ENCODE measurements around the gene NQO2. TPM values are rescaled to one million over a fixed set of nuclear protein-coding genes. Genes with fewer than 3 reads are reported as not detected.
"Not testable (repeated sequence)": the region's sequence is repeated elsewhere in the genome, so short reads cannot be mapped to it uniquely, and the experiment has no call there.

Gene NQO2
- total RNA-seq, 2 donors from 2014 or later: 50.8 to 199 TPM

- Histone ChIP-seq H3K27me3 (ENCODE audit: control insufficient read depth, insufficient read depth, low read length, poor library complexity, severe bottlenecking) (no peaks in the 10 kb centered on the region), H3K27ac (ENCODE audit: low read depth, low read length) (no peak overlapping the region), H3K36me3 (ENCODE audit: control insufficient read depth, insufficient read depth, low read length) (peaks cover 8% of the 10 kb centered on the region), H3K9ac (ENCODE audit: extremely low read depth, low read length, poor library complexity, severe bottlenecking) (no peak overlapping the region), H3K4me1 (ENCODE audit: control insufficient read depth, insufficient read depth, low read length) (no peaks in the 10 kb centered on the region), H3K4me3 (ENCODE audit: low read length) (peak overlapping the region; percentile 4), H3K9me3 (ENCODE audit: control insufficient read depth, low read length) (peaks cover 11% of the 10 kb centered on the region)
- peaks cover 31% of the 10 kb centered on the region for H3K36me3 Mint-ChIP-seq (ENCODE audit: low read depth)
- no peak for DNase-seq
- TF ChIP-seq CTCF (conservative IDR thresholded peaks at IDR 0.05): no peak
- H3K4me3 Mint-ChIP-seq: no peak overlapping the region
- peaks cover 13% of the 10 kb centered on the region for H3K9me3 Mint-ChIP-seq
- peak overlapping the region; percentile 68 for H3K27ac Mint-ChIP-seq
- WGBS, 2 experiments (ENCODE audit: insufficient coverage in 1 of 2, insufficient read length in 1 of 2): 87 to 89% methylated on average over 22 to 26 of the region's 26 CpGs
- H3K4me1 Mint-ChIP-seq: peaks cover 12% of the 10 kb centered on the region
- H3K27me3 Mint-ChIP-seq (ENCODE audit: insufficient read depth): no peaks in the 10 kb centered on the region
Observed at GRCh38 chr6:3022765-3023662, 23.3 kb downstream of the NQO2 start.

GRCh38 chr6:3023663-3024483 is 24.2 kb downstream of the NQO2 start:
- peak overlapping the region; percentile 4 for H3K4me3 ChIP-seq (ENCODE audit: low read length)
- H3K9me3 Mint-ChIP-seq: peaks cover 17% of the 10 kb centered on the region
- H3K9me3 ChIP-seq (ENCODE audit: control insufficient read depth, low read length): peaks cover 11% of the 10 kb centered on the region
- no peaks in the 10 kb centered on the region for H3K27me3 ChIP-seq (ENCODE audit: control insufficient read depth, insufficient read depth, low read length, poor library complexity, severe bottlenecking)
- peak overlapping the region; percentile 68 for H3K27ac Mint-ChIP-seq
- no peak for TF ChIP-seq CTCF (conservative IDR thresholded peaks at IDR 0.05)
- no peaks in the 10 kb centered on the region for H3K4me1 ChIP-seq (ENCODE audit: control insufficient read depth, insufficient read depth, low read length)
- peaks cover 26% of the 10 kb centered on the region for H3K36me3 Mint-ChIP-seq (ENCODE audit: low read depth)
- WGBS, 2 experiments (ENCODE audit: insufficient coverage in 1 of 2, insufficient read length in 1 of 2): 80 to 82% methylated on average over 22 to 32 of the region's 32 CpGs
- H3K36me3 ChIP-seq (ENCODE audit: control insufficient read depth, insufficient read depth, low read length): peaks cover 8% of the 10 kb centered on the region
- H3K4me3 Mint-ChIP-seq: no peak overlapping the region
- no peak overlapping the region for H3K27ac ChIP-seq (ENCODE audit: low read depth, low read length)
- no peaks in the 10 kb centered on the region for H3K27me3 Mint-ChIP-seq (ENCODE audit: insufficient read depth)
- peaks cover 12% of the 10 kb centered on the region for H3K4me1 Mint-ChIP-seq
- no peak overlapping the region for H3K9ac ChIP-seq (ENCODE audit: extremely low read depth, low read length, poor library complexity, severe bottlenecking)
- DNase-seq: peak; percentile 88

GRCh38 chr6:3026791-3027626 is 27.3 kb downstream of the NQO2 start:
- no peaks in the 10 kb centered on the region for H3K27me3 Mint-ChIP-seq (ENCODE audit: insufficient read depth)
- no peak overlapping the region for H3K27ac Mint-ChIP-seq
- H3K4me3 Mint-ChIP-seq: no peak overlapping the region
- WGBS, 2 experiments (ENCODE audit: insufficient coverage in 1 of 2, insufficient read length in 1 of 2): 88 to 95% methylated on average over 13 to 20 of the region's 20 CpGs
- no peak for TF ChIP-seq CTCF (conservative IDR thresholded peaks at IDR 0.05)
- peaks cover 12% of the 10 kb centered on the region for H3K9me3 Mint-ChIP-seq
- H3K36me3 Mint-ChIP-seq (ENCODE audit: low read depth): peaks cover 11% of the 10 kb centered on the region
- no peaks in the 10 kb centered on the region for H3K9me3 ChIP-seq (ENCODE audit: control insufficient read depth, low read length)
- no peaks in the 10 kb centered on the region for H3K4me1 ChIP-seq (ENCODE audit: control insufficient read depth, insufficient read depth, low read length)
- no peak overlapping the region for H3K4me3 ChIP-seq (ENCODE audit: low read length)
- H3K4me1 Mint-ChIP-seq: peaks cover 12% of the 10 kb centered on the region
- DNase-seq: no peak
- no peak overlapping the region for H3K9ac ChIP-seq (ENCODE audit: extremely low read depth, low read length, poor library complexity, severe bottlenecking)
- peak overlapping the region; percentile 21 for H3K27ac ChIP-seq (ENCODE audit: low read depth, low read length)
- no peaks in the 10 kb centered on the region for H3K36me3 ChIP-seq (ENCODE audit: control insufficient read depth, insufficient read depth, low read length)
- H3K27me3 ChIP-seq (ENCODE audit: control insufficient read depth, insufficient read depth, low read length, poor library complexity, severe bottlenecking): no peaks in the 10 kb centered on the region

- not testable (repeated sequence) for H3K27me3 ChIP-seq (ENCODE audit: control insufficient read depth, insufficient read depth, low read length, poor library complexity, severe bottlenecking); H3K4me1 ChIP-seq (ENCODE audit: control insufficient read depth, insufficient read depth, low read length); H3K27me3 Mint-ChIP-seq (ENCODE audit: insufficient read depth); DNase-seq; H3K27ac Mint-ChIP-seq; H3K36me3 Mint-ChIP-seq (ENCODE audit: low read depth); H3K27ac ChIP-seq (ENCODE audit: low read depth, low read length); H3K36me3 ChIP-seq (ENCODE audit: control insufficient read depth, insufficient read depth, low read length); H3K9me3 ChIP-seq (ENCODE audit: control insufficient read depth, low read length); H3K4me3 ChIP-seq (ENCODE audit: low read length); H3K4me1 Mint-ChIP-seq; H3K4me3 Mint-ChIP-seq; H3K9ac ChIP-seq (ENCODE audit: extremely low read depth, low read length, poor library complexity, severe bottlenecking)
- 94 to 98% methylated on average over 5 of the region's 5 CpGs for WGBS, 2 experiments (ENCODE audit: insufficient coverage in 1 of 2, insufficient read length in 1 of 2)
- H3K9me3 Mint-ChIP-seq: peaks cover 12% of the 10 kb centered on the region
Observed at GRCh38 chr6:3028156-3028555, 28.5 kb downstream of the NQO2 start.

Measured in endodermal cell (in vitro differentiated cells).